Measurements from ENCODE around the gene ZNF43.
"Not testable (repeated sequence)": the region's sequence is repeated elsewhere in the genome, so short reads cannot be mapped to it uniquely, and the experiment has no call there.

Gene ZNF43

GRCh38 chr19:21808400-21809000, 27.5 kb downstream of the ZNF43 start:
- not testable (repeated sequence) for DNase-seq

GRCh38 chr19:21789466-21790085, 46.4 kb downstream of the ZNF43 start:
- no peak for DNase-seq

- no peak for DNase-seq
Observed at GRCh38 chr19:21786936-21787335, 49.0 kb downstream of the ZNF43 start.

GRCh38 chr19:21775792-21776191, 60.2 kb downstream of the ZNF43 start:
- not testable (repeated sequence) for DNase-seq

GRCh38 chr19:21767065-21767800, 68.7 kb downstream of the ZNF43 start, which contains the start of gene ZNF100:
Gene ZNF100 (minus strand): TSS chr19:21767579. CDS start chr19:21767429, 150 bp downstream.
- peak; percentile 96 for DNase-seq

- DNase-seq: not testable (repeated sequence)
Observed at GRCh38 chr19:21766705-21767064, 69.3 kb downstream of the ZNF43 start.

- no peak for DNase-seq
Observed at GRCh38 chr19:21765151-21765550, 70.8 kb downstream of the ZNF43 start.

- not testable (repeated sequence) for DNase-seq
Observed at GRCh38 chr19:21761547-21761946, 74.4 kb downstream of the ZNF43 start.

- no peak for DNase-seq
Observed at GRCh38 chr19:21758296-21758695, 77.7 kb downstream of the ZNF43 start.

GRCh38 chr19:21755555-21755954, 80.4 kb downstream of the ZNF43 start:
- not testable (repeated sequence) for DNase-seq
